ENCODE measurements around the gene DARS2.
"Not testable (repeated sequence)": the region's sequence is repeated elsewhere in the genome, so short reads cannot be mapped to it uniquely, and the experiment has no call there.

The DARS2 gene

GRCh38 chr1:173824315-173825081 lies at the start of gene DARS2, which contains the start of gene CENPL:
Gene DARS2, plus strand, starts transcription at chr1:173824673. Its CDS starts 557 bp downstream, at chr1:173825230.
Gene CENPL, minus strand, starts transcription at chr1:173824883. Its CDS starts 13,584 bp downstream, at chr1:173811299.
- peak; percentile 95 for DNase-seq (ENCODE audit: low spot score)

GRCh38 chr1:173775578-173776226 lies 48.8 kb upstream of the DARS2 start:
- no peak for DNase-seq (ENCODE audit: low spot score)

DNA sequence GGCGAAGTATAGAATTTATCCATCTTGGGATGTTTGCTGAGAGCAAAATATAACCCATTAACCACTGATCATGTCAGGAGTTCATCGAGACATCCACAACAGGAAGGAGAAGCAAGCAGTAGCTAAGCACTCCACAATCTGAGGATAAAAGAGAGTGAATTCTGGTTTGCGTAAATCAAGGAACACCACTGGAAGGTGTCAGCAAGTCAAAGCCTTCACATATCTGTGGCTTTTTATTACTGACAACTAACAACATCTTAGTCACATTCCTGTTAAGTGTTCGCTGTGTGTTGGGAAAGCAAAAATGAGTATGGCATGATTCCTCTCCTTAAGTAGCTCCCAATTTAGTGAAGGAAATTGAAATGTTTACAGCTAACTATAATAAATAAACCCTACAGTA lies 44.5 kb upstream of the DARS2 start:
- no peak for DNase-seq (ENCODE audit: low spot score)

DNA sequence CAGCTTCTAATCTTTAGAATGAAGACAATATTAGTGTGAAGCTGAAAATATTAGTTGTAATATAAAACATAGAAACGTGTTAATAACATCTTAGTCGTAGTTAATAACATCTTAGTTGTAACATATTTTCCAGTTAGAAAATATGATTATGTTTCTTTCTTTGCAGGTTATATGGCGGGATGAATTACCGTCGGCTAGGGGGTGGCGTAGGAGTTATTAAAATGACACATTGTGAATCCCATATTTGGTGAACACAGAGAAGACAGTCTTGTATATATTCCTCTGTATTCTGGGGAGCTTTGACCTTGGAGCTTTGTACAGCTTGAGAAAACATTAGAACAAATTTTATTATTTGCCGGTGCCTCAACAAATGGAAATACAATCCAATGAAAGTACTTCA lies 39.5 kb upstream of the DARS2 start:
- no peak for DNase-seq (ENCODE audit: low spot score)

- DNase-seq (ENCODE audit: low spot score): no peak
Observed at GRCh38 chr1:173789841-173790240, 34.6 kb upstream of the DARS2 start.

GRCh38 chr1:173798078-173798477 lies 26.4 kb upstream of the DARS2 start:
- no peak for DNase-seq (ENCODE audit: low spot score)

DNA sequence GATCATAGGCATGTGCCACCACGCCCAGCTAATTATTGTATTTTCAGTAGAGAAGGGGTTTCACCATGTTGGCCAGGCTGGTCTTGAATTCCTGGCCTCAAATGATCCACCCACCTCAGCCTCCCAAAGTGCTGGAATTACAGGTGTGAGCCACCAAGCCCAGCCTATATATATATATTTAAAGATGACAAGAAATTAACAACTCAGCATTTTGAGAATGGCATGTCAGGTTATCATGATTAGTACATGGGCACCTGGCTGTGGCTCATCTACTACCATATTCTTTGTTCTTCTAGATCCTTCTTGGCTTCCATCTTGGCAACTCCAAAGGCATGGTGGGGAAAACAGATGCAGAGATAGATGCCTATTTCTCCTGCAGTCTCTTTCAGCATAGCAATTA lies 24.5 kb upstream of the DARS2 start:
- not testable (repeated sequence) for DNase-seq (ENCODE audit: low spot score)

DNA sequence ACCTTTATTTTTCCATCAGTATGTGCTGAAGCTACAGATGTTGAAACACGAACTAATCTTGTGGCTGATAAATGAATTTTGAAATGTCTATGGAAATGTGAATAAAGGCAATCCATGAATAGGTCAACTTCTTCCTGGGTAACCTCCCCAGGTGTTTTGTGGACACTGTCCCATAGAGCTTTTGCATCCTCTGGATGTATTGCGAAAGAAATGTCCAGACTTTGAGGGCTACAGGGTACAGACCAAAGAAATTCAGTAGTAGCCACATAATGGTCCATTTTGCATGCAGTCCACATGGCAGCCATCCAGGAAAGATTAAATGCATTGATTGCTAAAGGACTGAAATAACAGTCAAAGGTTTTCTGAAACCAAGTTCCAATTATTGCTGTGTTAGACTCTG lies 21.5 kb upstream of the DARS2 start:
- DNase-seq (ENCODE audit: low spot score): no peak

DNA sequence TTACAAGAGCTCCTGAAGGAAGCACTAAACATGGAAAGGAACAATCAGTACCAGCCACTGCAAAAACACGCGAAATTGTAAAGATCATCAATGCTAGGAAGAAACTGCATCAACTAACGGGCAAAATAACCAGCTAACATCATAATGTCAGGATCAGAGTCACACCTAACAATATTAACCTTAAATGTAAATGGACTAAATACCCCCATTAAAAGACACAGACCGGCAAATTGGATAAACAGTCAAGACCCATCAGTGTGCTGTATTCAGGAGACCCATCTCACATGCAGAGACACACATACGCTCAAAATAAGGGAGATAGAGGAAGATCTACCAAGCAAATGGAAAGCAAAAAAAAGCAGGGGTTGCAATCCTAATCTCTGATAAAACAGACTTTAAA lies 10.8 kb upstream of the DARS2 start:
- DNase-seq (ENCODE audit: low spot score): not testable (repeated sequence)

- no peak for DNase-seq (ENCODE audit: low spot score)
Observed at GRCh38 chr1:173818459-173818858, 6.0 kb upstream of the DARS2 start.

- DNase-seq (ENCODE audit: low spot score): no peak
Observed at GRCh38 chr1:173821680-173822079, 2.8 kb upstream of the DARS2 start.

DNA sequence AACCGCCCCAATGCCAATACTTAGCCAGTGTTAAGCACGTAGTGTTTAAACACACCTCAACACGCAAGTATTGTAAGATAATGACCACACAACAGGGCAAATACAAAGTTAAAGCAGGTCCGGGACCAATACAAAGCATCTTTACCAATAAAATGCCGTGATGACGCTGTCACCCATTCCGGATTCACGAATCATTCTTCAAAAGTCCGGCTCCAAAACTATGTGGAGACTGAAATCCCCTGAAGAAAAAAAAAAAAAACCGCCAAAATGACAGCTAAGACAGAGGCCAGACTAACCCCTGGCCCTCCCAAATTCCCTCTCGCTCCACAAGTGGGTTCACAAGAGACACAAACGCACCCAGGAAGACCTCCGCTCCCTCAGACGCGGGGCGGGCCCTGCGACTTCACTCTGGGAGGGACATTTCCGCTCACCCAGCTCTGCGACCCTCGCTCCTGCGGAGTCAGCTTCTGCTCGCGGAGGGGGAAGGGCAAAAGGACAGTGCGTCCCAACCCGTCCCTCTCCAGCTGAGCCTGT lies 625 bp upstream of the DARS2 start:
- no peak for DNase-seq (ENCODE audit: low spot score)

DNA sequence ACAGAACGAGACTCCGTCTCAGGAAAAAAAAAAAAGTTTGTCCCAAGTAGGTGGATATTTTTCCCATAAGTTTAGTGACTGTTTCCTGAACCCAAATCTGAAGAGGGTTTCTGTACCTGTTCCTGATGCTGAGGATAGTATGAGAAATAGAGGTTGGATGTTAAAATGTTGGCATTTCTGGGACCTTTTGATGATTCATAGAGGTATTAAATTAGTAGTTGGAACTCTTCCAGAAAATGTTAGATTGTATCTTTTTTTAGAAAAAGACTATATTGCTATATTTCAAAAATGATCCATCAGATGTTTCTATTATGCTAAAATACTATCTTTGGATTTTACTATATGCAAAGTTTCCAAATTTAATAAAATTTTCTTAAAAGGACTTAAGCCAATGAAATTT lies 3.1 kb downstream of the DARS2 start:
- no peak for DNase-seq (ENCODE audit: low spot score)

DNA sequence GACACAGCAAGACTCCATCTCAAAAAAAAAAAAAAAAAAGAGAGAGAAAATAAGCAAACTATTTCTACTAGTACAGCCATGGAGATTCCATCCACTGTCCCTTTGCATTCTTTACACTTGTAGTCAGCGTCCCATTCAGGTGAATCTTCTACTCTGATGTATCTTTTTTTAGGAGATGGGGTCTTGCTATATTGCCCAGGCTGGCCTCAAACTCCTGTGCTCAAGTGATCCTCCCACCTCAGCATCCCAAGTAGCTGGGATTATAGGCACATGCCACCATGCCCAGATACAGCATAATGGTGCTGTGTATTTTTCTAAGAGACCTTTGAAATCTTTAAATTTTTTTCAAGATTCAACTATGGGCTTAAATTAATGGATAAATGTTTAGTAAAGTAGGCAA lies 8.3 kb downstream of the DARS2 start:
- no peak for DNase-seq (ENCODE audit: low spot score)

- no peak for DNase-seq (ENCODE audit: low spot score)
Observed at GRCh38 chr1:173852105-173852504, 27.6 kb downstream of the DARS2 start.

- no peak for DNase-seq (ENCODE audit: low spot score)
Observed at GRCh38 chr1:173853074-173853473, 28.6 kb downstream of the DARS2 start.

- DNase-seq (ENCODE audit: low spot score): no peak
Observed at GRCh38 chr1:173856014-173856413, 31.5 kb downstream of the DARS2 start.

DNA sequence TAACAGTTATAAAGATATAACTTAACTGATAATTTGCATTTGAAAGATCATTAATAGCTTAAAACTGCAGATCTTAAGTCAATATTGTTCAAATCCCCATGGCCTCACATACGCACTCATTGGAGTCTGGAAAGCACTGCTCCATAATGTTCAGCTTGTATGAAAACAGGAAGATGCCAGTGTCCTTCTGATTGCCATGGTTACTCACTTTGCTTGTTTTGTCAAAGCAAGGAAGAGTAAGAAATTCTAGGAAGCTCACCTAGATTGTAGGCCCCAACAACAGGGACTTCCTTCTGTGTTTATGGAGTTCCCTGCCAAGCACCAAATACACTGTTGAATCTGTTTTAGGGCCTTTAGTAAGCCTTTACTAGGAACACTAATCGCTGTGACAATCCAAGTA lies 32.4 kb downstream of the DARS2 start:
- DNase-seq (ENCODE audit: low spot score): no peak

- no peak for DNase-seq (ENCODE audit: low spot score)
Observed at GRCh38 chr1:173857363-173857917, 33.0 kb downstream of the DARS2 start.

DNA sequence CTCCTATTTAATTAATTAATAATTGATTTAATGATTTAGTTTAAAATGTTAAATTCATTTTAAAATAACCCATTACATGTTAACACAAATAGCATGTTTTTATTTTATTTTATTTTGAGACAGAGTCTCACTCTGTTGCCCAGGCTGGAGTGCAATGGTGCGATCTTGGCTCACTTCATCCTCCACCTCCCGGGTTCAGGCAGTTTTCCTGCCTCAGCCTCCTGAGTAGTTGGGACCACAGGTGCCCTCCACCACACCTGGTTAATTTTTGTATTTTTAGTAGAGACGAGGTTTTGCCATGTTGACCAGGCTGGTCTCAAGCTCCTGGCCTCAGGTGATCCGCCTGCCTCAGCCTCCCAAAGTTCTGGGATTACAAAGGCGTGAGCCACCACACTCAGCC lies 35.1 kb downstream of the DARS2 start:
- DNase-seq (ENCODE audit: low spot score): not testable (repeated sequence)

GRCh38 chr1:173860065-173860464 lies 35.6 kb downstream of the DARS2 start:
- no peak for DNase-seq (ENCODE audit: low spot score)

DNA sequence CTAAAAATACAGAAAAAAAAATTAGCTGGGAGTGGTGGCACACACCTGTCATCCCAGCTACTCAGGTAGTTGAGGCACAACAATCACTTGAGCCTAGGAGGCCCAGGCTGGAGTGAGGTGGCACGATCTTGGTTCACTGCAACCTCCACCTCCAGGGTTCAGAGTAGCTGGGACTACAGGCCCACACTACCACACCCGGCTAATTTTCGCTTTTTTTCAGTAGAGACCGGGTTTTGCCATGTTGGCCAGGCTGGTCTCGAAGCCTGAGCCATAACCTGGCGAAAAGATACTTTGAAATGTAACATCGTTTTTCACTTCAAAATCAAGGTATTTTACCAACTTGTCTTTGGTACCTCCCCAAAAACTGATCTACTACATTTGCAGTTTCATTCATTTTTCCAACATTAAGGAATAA lies 37.3 kb downstream of the DARS2 start:
- DNase-seq (ENCODE audit: low spot score): no peak

Data from left forelimb (tissue), 1 donor.